ENCODE measurements around the gene GFRA1.

The GFRA1 gene

GRCh38 chr10:116195039-116195438, 78.0 kb downstream of the GFRA1 start:
- Histone ChIP-seq H3K4me1 (ENCODE audit: insufficient read depth, low read length) (no peaks in the 10 kb centered on the region), H4K20me1 (ENCODE audit: insufficient read depth, low read length) (no peaks in the 10 kb centered on the region), H3K9me3 (ENCODE audit: insufficient read depth, low read length, severe bottlenecking) (no peaks in the 10 kb centered on the region), H3K27ac (ENCODE audit: low read length) (no peak overlapping the region), H3K36me3 (ENCODE audit: insufficient read depth, low read length) (no peaks in the 10 kb centered on the region), H3K27me3 (ENCODE audit: insufficient read depth, low read length, poor library complexity) (no peaks in the 10 kb centered on the region), H3K4me3 (ENCODE audit: low read depth in 1 of 2, low read length in 2 of 2) (no peak overlapping the region), H3K4me2 (ENCODE audit: insufficient read depth, low read length) (no peak overlapping the region), H2AFZ (ENCODE audit: low read depth, low read length) (no peak overlapping the region), H3K79me2 (ENCODE audit: insufficient read depth, low read length) (no peaks in the 10 kb centered on the region), H3K9ac (ENCODE audit: low read depth, low read length) (no peak overlapping the region)
- TF ChIP-seq EZH2 (IDR thresholded peaks at IDR 0.05; ENCODE audit: borderline replicate concordance, low read depth, low read length, severe bottlenecking) (no peak), CTCF (IDR thresholded peaks at IDR 0.05; ENCODE audit: borderline replicate concordance, extremely low read depth, low read length, poor library complexity, severe bottlenecking) (no peak)
- ATAC-seq (ENCODE audit: insufficient read depth, low read depth) (no peak), DNase-seq (no peak)

- Histone ChIP-seq H3K9ac (ENCODE audit: low read depth, low read length) (no peak overlapping the region), H3K4me1 (ENCODE audit: insufficient read depth, low read length) (no peaks in the 10 kb centered on the region), H3K27me3 (ENCODE audit: insufficient read depth, low read length, poor library complexity) (no peaks in the 10 kb centered on the region), H3K9me3 (ENCODE audit: insufficient read depth, low read length, severe bottlenecking) (no peaks in the 10 kb centered on the region), H3K4me3 (ENCODE audit: low read depth in 1 of 2, low read length in 2 of 2) (no peak overlapping the region), H3K36me3 (ENCODE audit: insufficient read depth, low read length) (no peaks in the 10 kb centered on the region), H3K79me2 (ENCODE audit: insufficient read depth, low read length) (no peaks in the 10 kb centered on the region), H3K4me2 (ENCODE audit: insufficient read depth, low read length) (no peak overlapping the region), H3K27ac (ENCODE audit: low read length) (no peak overlapping the region), H4K20me1 (ENCODE audit: insufficient read depth, low read length) (no peaks in the 10 kb centered on the region), H2AFZ (ENCODE audit: low read depth, low read length) (no peak overlapping the region)
- DNase-seq = no peak
- TF ChIP-seq EZH2 (IDR thresholded peaks at IDR 0.05; ENCODE audit: borderline replicate concordance, low read depth, low read length, severe bottlenecking) (no peak), CTCF (IDR thresholded peaks at IDR 0.05; ENCODE audit: borderline replicate concordance, extremely low read depth, low read length, poor library complexity, severe bottlenecking) (no peak)
- ATAC-seq (ENCODE audit: insufficient read depth, low read depth) = no peak
Observed at GRCh38 chr10:116194061-116194460, 78.9 kb downstream of the GFRA1 start.

- TF ChIP-seq EZH2 (IDR thresholded peaks at IDR 0.05; ENCODE audit: borderline replicate concordance, low read depth, low read length, severe bottlenecking) (no peak), CTCF (IDR thresholded peaks at IDR 0.05; ENCODE audit: borderline replicate concordance, extremely low read depth, low read length, poor library complexity, severe bottlenecking) (no peak)
- Histone ChIP-seq H3K4me2 (ENCODE audit: insufficient read depth, low read length) (no peak overlapping the region), H3K4me3 (ENCODE audit: low read depth in 1 of 2, low read length in 2 of 2) (no peak overlapping the region), H3K79me2 (ENCODE audit: insufficient read depth, low read length) (no peaks in the 10 kb centered on the region), H3K9ac (ENCODE audit: low read depth, low read length) (no peak overlapping the region), H3K36me3 (ENCODE audit: insufficient read depth, low read length) (no peaks in the 10 kb centered on the region), H3K27ac (ENCODE audit: low read length) (no peak overlapping the region), H4K20me1 (ENCODE audit: insufficient read depth, low read length) (no peaks in the 10 kb centered on the region), H2AFZ (ENCODE audit: low read depth, low read length) (no peak overlapping the region), H3K4me1 (ENCODE audit: insufficient read depth, low read length) (no peaks in the 10 kb centered on the region), H3K27me3 (ENCODE audit: insufficient read depth, low read length, poor library complexity) (no peaks in the 10 kb centered on the region), H3K9me3 (ENCODE audit: insufficient read depth, low read length, severe bottlenecking) (no peaks in the 10 kb centered on the region)
- no peak for DNase-seq
- no peak for ATAC-seq (ENCODE audit: insufficient read depth, low read depth)
Observed at GRCh38 chr10:116190883-116191282, 82.1 kb downstream of the GFRA1 start.

GRCh38 chr10:116186273-116186672, 86.7 kb downstream of the GFRA1 start:
- no peak overlapping the region for H3K4me3 ChIP-seq (ENCODE audit: low read depth in 1 of 2, low read length in 2 of 2)
- no peaks in the 10 kb centered on the region for H3K4me1 ChIP-seq (ENCODE audit: insufficient read depth, low read length)
- H3K9me3 ChIP-seq (ENCODE audit: insufficient read depth, low read length, severe bottlenecking) = no peaks in the 10 kb centered on the region
- TF ChIP-seq CTCF (IDR thresholded peaks at IDR 0.05; ENCODE audit: borderline replicate concordance, extremely low read depth, low read length, poor library complexity, severe bottlenecking) (no peak), EZH2 (IDR thresholded peaks at IDR 0.05; ENCODE audit: borderline replicate concordance, low read depth, low read length, severe bottlenecking) (no peak)
- H3K9ac ChIP-seq (ENCODE audit: low read depth, low read length) = no peak overlapping the region
- ATAC-seq (ENCODE audit: insufficient read depth, low read depth) = no peak
- no peaks in the 10 kb centered on the region for H3K36me3 ChIP-seq (ENCODE audit: insufficient read depth, low read length)
- no peaks in the 10 kb centered on the region for H3K27me3 ChIP-seq (ENCODE audit: insufficient read depth, low read length, poor library complexity)
- no peak overlapping the region for H2AFZ ChIP-seq (ENCODE audit: low read depth, low read length)
- no peak overlapping the region for H3K27ac ChIP-seq (ENCODE audit: low read length)
- no peak overlapping the region for H3K4me2 ChIP-seq (ENCODE audit: insufficient read depth, low read length)
- no peaks in the 10 kb centered on the region for H3K79me2 ChIP-seq (ENCODE audit: insufficient read depth, low read length)
- no peak for DNase-seq
- no peaks in the 10 kb centered on the region for H4K20me1 ChIP-seq (ENCODE audit: insufficient read depth, low read length)
